ENCODE results near the gene ADSS1.
A peak's percentile ranks its signal among the peaks of the same experiment; 100 is the strongest.

ADSS1 gene

GRCh38 chr14:104734051-104734587 lies 10.1 kb downstream of the ADSS1 start:
- DNase-seq (ENCODE audit: low read depth in 2 of 2) = no peak

GRCh38 chr14:104734601-104734990 lies 10.6 kb downstream of the ADSS1 start:
- DNase-seq (ENCODE audit: low read depth in 2 of 2) = no peak

GRCh38 chr14:104734991-104735779 lies 11.2 kb downstream of the ADSS1 start:
- no peak for DNase-seq (ENCODE audit: low read depth in 2 of 2)

GRCh38 chr14:104735830-104736642 lies 12.0 kb downstream of the ADSS1 start:
- DNase-seq (ENCODE audit: low read depth in 2 of 2) = no peak

GRCh38 chr14:104738375-104739019 lies 14.5 kb downstream of the ADSS1 start:
- no peak for DNase-seq (ENCODE audit: low read depth in 2 of 2)

GRCh38 chr14:104739026-104739425 lies 15.0 kb downstream of the ADSS1 start:
- DNase-seq (ENCODE audit: low read depth in 2 of 2) = no peak

GRCh38 chr14:104739546-104740516 lies 15.8 kb downstream of the ADSS1 start:
- no peak for DNase-seq (ENCODE audit: low read depth in 2 of 2)

GRCh38 chr14:104741108-104741802 lies 17.2 kb downstream of the ADSS1 start:
- no peak for DNase-seq (ENCODE audit: low read depth in 2 of 2)

- DNase-seq (ENCODE audit: low read depth in 2 of 2) = no peak
Observed at GRCh38 chr14:104741803-104742251, 17.8 kb downstream of the ADSS1 start.

- DNase-seq (ENCODE audit: low read depth in 2 of 2) = no peak
Observed at GRCh38 chr14:104742586-104743455, 18.8 kb downstream of the ADSS1 start.

GRCh38 chr14:104743461-104744380 lies 19.7 kb downstream of the ADSS1 start:
- peak; percentile 26 to 30 for DNase-seq (ENCODE audit: low read depth in 2 of 2)

GRCh38 chr14:104744484-104744883 lies 20.5 kb downstream of the ADSS1 start:
- no peak for DNase-seq (ENCODE audit: low read depth in 2 of 2)

- no peak for DNase-seq (ENCODE audit: low read depth in 2 of 2)
Observed at GRCh38 chr14:104745431-104745830, 21.4 kb downstream of the ADSS1 start.

GRCh38 chr14:104746071-104746545 lies 22.1 kb downstream of the ADSS1 start:
- DNase-seq (ENCODE audit: low read depth in 2 of 2) = no peak

GRCh38 chr14:104746934-104747481 lies 23.0 kb downstream of the ADSS1 start:
- no peak for DNase-seq (ENCODE audit: low read depth in 2 of 2)

GRCh38 chr14:104747876-104748275 lies 23.8 kb downstream of the ADSS1 start:
- no peak for DNase-seq (ENCODE audit: low read depth in 2 of 2)

- no peak for DNase-seq (ENCODE audit: low read depth in 2 of 2)
Observed at GRCh38 chr14:104749111-104749649, 25.2 kb downstream of the ADSS1 start.

All from fibroblast of skin of left biceps (primary cell).